ENCODE results near the gene ZNF236.
"Not testable (repeated sequence)": the region's sequence is repeated elsewhere in the genome, so short reads cannot be mapped to it uniquely, and the experiment has no call there.

ZNF236 gene

GRCh38 chr18:76962851-76963250, 140.5 kb downstream of the ZNF236 start:
- no peaks in the 10 kb centered on the region for H3K9me3 ChIP-seq (ENCODE audit: insufficient read depth, low read length)
- H3F3A ChIP-seq (ENCODE audit: insufficient read depth), result peaks cover 29% of the 10 kb centered on the region
- H3K4me2 ChIP-seq (ENCODE audit: low read depth, low read length, poor library complexity, severe bottlenecking), result no peak overlapping the region
- H3K79me2 ChIP-seq (ENCODE audit: insufficient read depth, low read length), result peaks cover 6% of the 10 kb centered on the region; the same call in 1 of the 2 replicates
- H3K4me3 ChIP-seq (ENCODE audit: insufficient read depth, low read length, poor library complexity, severe bottlenecking), result no peak overlapping the region
- no peak overlapping the region for H2AFZ ChIP-seq (ENCODE audit: low read depth, low read length, severe bottlenecking)
- H3K27me3 ChIP-seq (ENCODE audit: low read length), result no peaks in the 10 kb centered on the region
- 0 out of 2 replicates have a peak, but pooled peaks cover 5% of the 10 kb centered on the region for H3K36me3 ChIP-seq (ENCODE audit: low read length)
- H3K27ac ChIP-seq (ENCODE audit: low read depth, low read length), result no peak overlapping the region
- no peak overlapping the region for H3K9ac ChIP-seq (ENCODE audit: low read length)
- H4K20me1 ChIP-seq (ENCODE audit: low read depth, low read length), result no peaks in the 10 kb centered on the region
- no peaks in the 10 kb centered on the region for H3K9me2 ChIP-seq (replicated peaks; ENCODE audit: insufficient read depth, low read length)
- no peak for TF ChIP-seq EZH2phosphoT487 (conservative IDR thresholded peaks at IDR 0.05; ENCODE audit: low read length)
- TF ChIP-seq CTCF (IDR thresholded peaks at IDR 0.05; ENCODE audit: insufficient read depth, low read length, poor library complexity, severe bottlenecking), result no peak

- Histone ChIP-seq H3K27ac (ENCODE audit: low read depth, low read length) (peak overlapping the region; percentile 51), H3K4me2 (ENCODE audit: low read depth, low read length, poor library complexity, severe bottlenecking) (peak overlapping the region; percentile 31), H3K36me3 (ENCODE audit: low read length) (0 out of 2 replicates have a peak, but pooled peaks cover 5% of the 10 kb centered on the region), H3F3A (ENCODE audit: insufficient read depth) (peaks cover 33% of the 10 kb centered on the region), H3K79me2 (ENCODE audit: insufficient read depth, low read length) (peaks cover 6% of the 10 kb centered on the region; the same call in 1 of the 2 replicates), H3K9me2 (replicated peaks; ENCODE audit: insufficient read depth, low read length) (no peaks in the 10 kb centered on the region), H4K20me1 (ENCODE audit: low read depth, low read length) (no peaks in the 10 kb centered on the region), H3K27me3 (ENCODE audit: low read length) (no peaks in the 10 kb centered on the region), H3K9me3 (ENCODE audit: insufficient read depth, low read length) (no peaks in the 10 kb centered on the region), H2AFZ (ENCODE audit: low read depth, low read length, severe bottlenecking) (no peak overlapping the region), H3K4me3 (ENCODE audit: insufficient read depth, low read length, poor library complexity, severe bottlenecking) (no peak overlapping the region), H3K9ac (ENCODE audit: low read length) (no peak overlapping the region)
- TF ChIP-seq CTCF (IDR thresholded peaks at IDR 0.05; ENCODE audit: insufficient read depth, low read length, poor library complexity, severe bottlenecking), result no peak
- TF ChIP-seq EZH2phosphoT487 (conservative IDR thresholded peaks at IDR 0.05; ENCODE audit: low read length), result no peak
Measured at GRCh38 chr18:76963936-76964335, 141.6 kb downstream of the ZNF236 start.

- Histone ChIP-seq H3F3A (ENCODE audit: insufficient read depth) (peaks cover 33% of the 10 kb centered on the region), H3K4me3 (ENCODE audit: insufficient read depth, low read length, poor library complexity, severe bottlenecking) (peak overlapping the region; percentile 35), H3K9ac (ENCODE audit: low read length) (peak overlapping the region; percentile 44), H3K27ac (ENCODE audit: low read depth, low read length) (peak overlapping the region; percentile 90), H2AFZ (ENCODE audit: low read depth, low read length, severe bottlenecking) (peak overlapping the region; percentile 36), H3K4me2 (ENCODE audit: low read depth, low read length, poor library complexity, severe bottlenecking) (peak overlapping the region; percentile 69)
- H4K20me1 ChIP-seq (ENCODE audit: low read depth, low read length); H3K9me2 ChIP-seq (replicated peaks; ENCODE audit: insufficient read depth, low read length); H3K36me3 ChIP-seq (ENCODE audit: low read length); H3K27me3 ChIP-seq (ENCODE audit: low read length); H3K9me3 ChIP-seq (ENCODE audit: insufficient read depth, low read length); H3K79me2 ChIP-seq (ENCODE audit: insufficient read depth, low read length): not testable (repeated sequence)
Measured at GRCh38 chr18:76965555-76966151, 143.3 kb downstream of the ZNF236 start.

- not testable (repeated sequence) for H3K4me3 ChIP-seq (ENCODE audit: insufficient read depth, low read length, poor library complexity, severe bottlenecking); H3K27me3 ChIP-seq (ENCODE audit: low read length); H3K4me2 ChIP-seq (ENCODE audit: low read depth, low read length, poor library complexity, severe bottlenecking); H3K9ac ChIP-seq (ENCODE audit: low read length); H3K79me2 ChIP-seq (ENCODE audit: insufficient read depth, low read length); H3K36me3 ChIP-seq (ENCODE audit: low read length); H3K9me2 ChIP-seq (replicated peaks; ENCODE audit: insufficient read depth, low read length); H3K9me3 ChIP-seq (ENCODE audit: insufficient read depth, low read length); H2AFZ ChIP-seq (ENCODE audit: low read depth, low read length, severe bottlenecking); H4K20me1 ChIP-seq (ENCODE audit: low read depth, low read length)
- Histone ChIP-seq H3K27ac (ENCODE audit: low read depth, low read length) (peak overlapping the region; percentile 21; the same call in 1 of the 2 replicates), H3F3A (ENCODE audit: insufficient read depth) (peaks cover 33% of the 10 kb centered on the region)
Measured at GRCh38 chr18:76967299-76967698, 144.9 kb downstream of the ZNF236 start.

Measured in SU-DHL-6 (cell line).